Spinal cord (tissue), 10 donors: ENCODE measurements around the gene ELP4. TPM values are rescaled to one million over a fixed set of nuclear protein-coding genes. Genes with fewer than 3 reads are reported as not detected.

Source experiments
- DNase-seq, 6 donors: peaks; one replicate each; pipeline versions ENCODE4 v3.0.0 to v3.0.0-alpha.2; 2013 to 2015; ENCODE audit warnings: low spot score in 6 of 6, low read depth in 4 of 6
- H3K27ac ChIP-seq: one replicate; pipeline ENCODE4 v1.5.1; 2013; ENCODE audit warnings: low read depth, low read length, control low read depth
- H3K27me3 ChIP-seq: one replicate; pipeline ENCODE4 v1.6.1; 2013; ENCODE audit warnings: low read length; ENCODE audit not compliant: control insufficient read depth, insufficient read depth
- H3K36me3 ChIP-seq: one replicate; pipeline ENCODE4 v1.6.1; 2013; ENCODE audit warnings: low read length; ENCODE audit not compliant: control insufficient read depth, insufficient read depth
- H3K4me1 ChIP-seq: one replicate; pipeline ENCODE4 v1.6.1; 2013; ENCODE audit warnings: low read length; ENCODE audit not compliant: control insufficient read depth, insufficient read depth
- H3K4me3 ChIP-seq: one replicate; pipeline ENCODE4 v1.5.1; 2013; ENCODE audit warnings: low read depth, low read length, control low read depth
- H3K9me3 ChIP-seq: one replicate; pipeline ENCODE4 v1.6.1; 2013; ENCODE audit warnings: low read length; ENCODE audit not compliant: control insufficient read depth, insufficient read depth
- WGBS: methylation state at CpG from one replicate; pipeline ENCODE4 v1.1.5; 2013; ENCODE audit warnings: missing lambda C conversion rate; ENCODE audit not compliant: insufficient coverage; 5-methylcytosine and 5-hydroxymethylcytosine counted together
- polyA plus RNA-seq, 2 donors: library from polyadenylated mRNA; unstranded; fragments of 120-200 nt; gene quantifications; one replicate each; pipeline ENCODE4 v1.2.1, GENCODE V29; 2013; ENCODE audit not compliant: insufficient read length in 2 of 2
- total RNA-seq, 2 donors: library from RNA; depleted of rRNA in 1 of 2; stranded (reverse); fragments of 120-200 nt in 1 of 2; fragments of >200 nt in 1 of 2; gene quantifications; one replicate each; pipeline versions ENCODE4 v1.2.3 to v1.2.4, GENCODE V29; 2013 to 2014
- donor health status: healthy.

The ELP4 gene
- total and polyA plus RNA-seq, 4 donors: 24.8 to 57.7 (median 36.2) TPM

DNA sequence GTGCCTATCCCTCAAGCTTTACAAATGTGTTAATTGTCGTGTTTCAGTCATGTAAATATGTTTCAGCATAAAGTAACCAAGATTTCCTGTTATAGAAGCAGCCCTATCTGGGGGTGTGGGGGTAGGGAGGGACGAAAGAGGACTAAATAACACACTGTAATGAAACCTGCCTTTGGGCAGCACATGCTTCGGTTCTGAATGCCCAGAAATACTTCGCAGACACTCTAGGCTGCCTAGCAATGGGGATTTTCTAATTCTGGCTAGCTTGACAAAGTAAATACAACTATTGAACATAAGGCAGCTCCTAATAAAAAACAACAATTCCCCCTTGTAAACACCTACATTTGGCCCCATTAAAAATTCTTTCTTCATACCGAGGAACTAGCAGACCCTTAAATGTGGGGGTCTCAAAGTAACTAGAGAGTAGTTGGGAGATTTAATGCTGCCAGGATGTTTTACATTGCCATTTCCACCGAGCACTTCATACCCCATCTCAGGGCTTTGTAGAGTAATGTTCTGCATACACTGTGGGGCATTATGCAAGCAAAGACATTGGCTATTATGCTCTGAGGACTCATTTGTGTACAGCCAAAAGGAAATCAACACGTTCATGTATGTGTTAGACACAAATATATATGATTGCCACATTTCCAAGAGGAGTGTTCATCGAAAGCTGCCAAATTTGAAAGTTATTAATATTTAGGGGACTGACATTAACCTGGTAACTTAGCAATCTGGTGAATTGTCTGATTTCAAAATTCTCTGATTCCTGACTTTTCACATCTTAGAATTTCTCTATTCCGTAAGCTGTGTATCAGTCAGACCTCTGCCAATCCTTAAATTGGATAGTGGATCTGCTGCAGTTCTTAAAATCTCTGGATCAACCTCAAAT, 259.4 kb downstream of the ELP4 start:
- DNase-seq: peak; percentile 47 to 89 (median 72)
- Histone ChIP-seq H3K27ac (peak overlapping the region; percentile 42), H3K36me3 (no peaks in the 10 kb centered on the region), H3K4me3 (no peak overlapping the region), H3K27me3 (no peaks in the 10 kb centered on the region), H3K4me1 (peaks cover 8% of the 10 kb centered on the region), H3K9me3 (no peaks in the 10 kb centered on the region)
- WGBS: 33% methylated on average over 3 of the region's 9 CpGs

DNA sequence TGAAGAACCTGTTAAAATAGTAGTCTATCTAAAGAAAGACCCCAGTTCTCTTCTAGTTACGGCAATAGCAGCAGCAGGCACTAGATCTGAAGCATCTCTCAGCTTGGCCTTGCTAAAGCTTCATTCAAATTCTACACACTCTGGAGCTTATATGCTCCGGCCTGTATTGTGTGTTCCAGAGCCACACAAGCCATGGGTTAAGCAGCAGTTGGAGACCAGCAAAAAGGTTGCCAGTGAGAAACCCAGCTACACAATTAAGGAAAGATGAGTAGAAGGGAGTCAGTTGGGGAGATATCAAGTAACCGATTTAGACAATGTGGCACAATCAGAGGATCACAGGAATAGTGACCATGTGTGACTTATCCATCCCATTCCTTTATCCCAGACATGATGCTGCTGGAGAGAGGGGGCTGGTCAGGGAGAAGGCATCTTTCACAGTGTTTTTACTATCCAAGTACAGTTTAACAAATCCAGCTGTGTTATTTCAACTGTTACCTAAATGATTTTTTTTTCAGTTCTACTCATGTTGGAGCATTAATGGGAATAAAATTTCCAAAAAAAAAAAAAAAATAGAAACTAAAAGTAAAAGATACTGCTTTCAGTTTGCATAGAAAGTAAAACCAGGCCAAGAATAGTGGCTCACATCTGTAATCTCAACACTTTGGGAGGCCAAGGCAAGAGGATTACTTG, 260.6 kb downstream of the ELP4 start:
- H3K27ac ChIP-seq: no peak overlapping the region
- H3K4me3 ChIP-seq: no peak overlapping the region
- no peaks in the 10 kb centered on the region for H3K36me3 ChIP-seq
- no peaks in the 10 kb centered on the region for H3K9me3 ChIP-seq
- peak in 2 of 6 donors; percentile 32 to 36 for DNase-seq
- peaks cover 8% of the 10 kb centered on the region for H3K4me1 ChIP-seq
- no peaks in the 10 kb centered on the region for H3K27me3 ChIP-seq
- 83% methylated on average over 1 of the region's 3 CpGs for WGBS

DNA sequence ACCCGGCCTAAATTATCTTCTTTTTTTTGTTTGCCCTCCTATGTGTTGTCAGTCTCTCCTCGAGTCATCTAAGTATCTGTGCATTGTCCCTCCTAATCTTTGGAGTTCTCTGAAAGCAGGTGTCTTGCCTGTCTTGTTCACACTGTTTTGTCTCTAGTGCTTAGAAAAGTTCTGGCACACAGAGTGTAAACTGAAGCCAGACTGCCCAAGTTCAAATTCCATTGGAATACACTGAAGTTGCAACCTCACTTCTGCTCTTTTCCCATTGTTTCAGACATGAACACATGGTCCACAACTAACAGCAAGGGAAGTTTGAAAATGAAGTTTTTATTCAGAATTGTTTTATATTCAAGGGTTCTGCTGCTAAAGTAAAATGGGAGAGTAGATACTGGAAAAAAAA, 262.8 kb downstream of the ELP4 start:
- Histone ChIP-seq H3K9me3 (no peaks in the 10 kb centered on the region), H3K4me3 (no peak overlapping the region), H3K4me1 (peaks cover 8% of the 10 kb centered on the region), H3K27me3 (no peaks in the 10 kb centered on the region), H3K27ac (no peak overlapping the region), H3K36me3 (no peaks in the 10 kb centered on the region)
- peak in 1 of 6 donors; percentile 37 for DNase-seq
- 39% methylated on average over 2 of the region's 2 CpGs for WGBS

DNA sequence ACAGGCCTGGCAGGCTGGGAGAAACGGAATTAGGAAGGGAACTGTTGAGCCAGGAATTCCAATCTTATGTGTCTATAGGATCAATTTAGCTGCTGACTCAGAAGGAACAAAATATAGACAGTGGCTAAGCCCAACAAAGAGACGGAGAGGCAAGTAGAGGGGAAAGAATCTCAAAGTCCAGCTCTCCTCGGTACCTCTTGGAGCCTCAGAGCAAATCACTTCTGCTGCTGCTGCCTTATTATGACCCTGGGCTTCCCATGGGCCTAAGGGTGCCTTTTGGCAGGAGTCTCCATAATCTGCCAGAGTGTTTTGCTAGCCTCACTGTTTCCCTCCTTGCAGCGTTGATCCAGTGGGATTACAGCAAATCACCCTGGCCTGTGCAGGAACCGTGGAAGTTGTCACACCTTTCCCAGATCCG, 269.8 kb downstream of the ELP4 start:
- Histone ChIP-seq H3K36me3 (no peaks in the 10 kb centered on the region), H3K27me3 (no peaks in the 10 kb centered on the region), H3K9me3 (no peaks in the 10 kb centered on the region), H3K4me1 (peaks cover 5% of the 10 kb centered on the region), H3K27ac (no peak overlapping the region), H3K4me3 (no peak overlapping the region)
- 72% methylated on average over 4 of the region's 6 CpGs for WGBS
- no peak for DNase-seq

DNA sequence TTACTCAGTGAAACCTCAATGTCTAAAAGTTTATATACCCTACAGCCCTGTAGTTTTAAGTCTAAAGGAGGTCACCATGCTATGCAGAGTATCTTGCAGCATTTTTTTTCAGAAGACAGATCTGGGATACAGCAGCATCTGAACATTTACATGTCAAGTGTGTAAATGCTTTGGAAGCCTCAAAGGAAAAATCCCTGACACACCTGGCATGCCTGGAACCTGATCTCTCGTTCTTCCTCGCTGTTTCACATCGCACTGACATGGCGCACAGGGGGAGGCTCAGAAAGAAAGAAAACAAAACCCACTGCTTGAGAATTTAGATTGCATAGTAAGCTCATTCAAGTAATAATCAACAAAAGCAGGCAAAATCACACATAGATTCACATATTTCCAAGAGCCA, 270.5 kb downstream of the ELP4 start:
- Histone ChIP-seq H3K4me3 (no peak overlapping the region), H3K27me3 (no peaks in the 10 kb centered on the region), H3K27ac (no peak overlapping the region), H3K9me3 (no peaks in the 10 kb centered on the region), H3K36me3 (no peaks in the 10 kb centered on the region), H3K4me1 (peaks cover 5% of the 10 kb centered on the region)
- peak in 1 of 6 donors; percentile 20 for DNase-seq
- WGBS: no CpG with 5 or more reads among the region's 4 CpGs

DNA sequence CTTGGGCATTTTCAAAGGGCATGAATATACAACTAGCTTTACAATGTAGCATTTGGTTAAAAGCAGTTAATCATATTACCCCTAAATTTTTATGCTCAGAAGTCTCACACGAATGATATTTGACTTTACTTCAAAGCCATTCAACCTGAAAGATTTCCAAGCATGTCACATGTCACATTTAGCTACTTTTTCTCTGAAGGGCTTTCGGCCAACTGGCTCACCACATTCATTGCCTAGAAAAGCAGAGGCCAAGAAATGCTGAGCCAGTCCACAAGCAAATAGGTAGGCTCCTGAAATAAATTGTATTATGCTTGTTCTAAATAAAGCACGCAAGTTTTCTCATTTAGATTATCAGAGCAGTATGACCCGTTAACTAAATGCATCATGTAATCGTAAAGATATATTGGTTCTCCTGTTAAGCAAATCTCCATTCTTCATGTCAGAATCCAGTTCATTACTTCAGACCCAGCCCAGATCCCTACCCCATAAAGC, 271.0 kb downstream of the ELP4 start:
- H3K4me3 ChIP-seq: no peak overlapping the region
- no peak overlapping the region for H3K27ac ChIP-seq
- WGBS: 92% methylated on average over 2 of the region's 5 CpGs
- H3K4me1 ChIP-seq: peaks cover 5% of the 10 kb centered on the region
- no peaks in the 10 kb centered on the region for H3K36me3 ChIP-seq
- peak in 2 of 6 donors; percentile 24 to 70 for DNase-seq
- no peaks in the 10 kb centered on the region for H3K9me3 ChIP-seq
- H3K27me3 ChIP-seq: no peaks in the 10 kb centered on the region

DNA sequence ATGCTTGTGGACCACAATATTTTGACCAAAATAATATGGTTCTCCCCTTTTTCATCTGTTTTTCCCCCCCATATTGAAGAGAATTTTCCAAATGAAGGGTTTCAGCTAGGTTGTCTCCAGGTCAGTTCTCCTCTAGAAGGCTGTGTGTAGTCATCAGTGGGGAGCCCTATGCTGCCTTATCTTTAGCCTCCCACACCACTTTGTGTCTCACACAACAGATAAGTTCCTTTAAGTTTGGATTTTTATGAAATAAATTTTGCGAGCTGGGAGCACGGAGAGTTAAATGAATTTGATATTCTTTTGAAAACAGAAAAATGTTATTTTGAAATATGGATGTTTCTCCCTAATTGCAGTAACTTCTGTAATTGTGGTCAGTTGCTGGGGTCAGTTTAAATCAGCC, 272.7 kb downstream of the ELP4 start:
- Histone ChIP-seq H3K4me3 (no peak overlapping the region), H3K4me1 (peaks cover 5% of the 10 kb centered on the region), H3K9me3 (no peaks in the 10 kb centered on the region), H3K27ac (no peak overlapping the region), H3K36me3 (peaks cover 2% of the 10 kb centered on the region), H3K27me3 (no peaks in the 10 kb centered on the region)
- no peak for DNase-seq
- WGBS: 92% methylated on average over 2 of the region's 2 CpGs

DNA sequence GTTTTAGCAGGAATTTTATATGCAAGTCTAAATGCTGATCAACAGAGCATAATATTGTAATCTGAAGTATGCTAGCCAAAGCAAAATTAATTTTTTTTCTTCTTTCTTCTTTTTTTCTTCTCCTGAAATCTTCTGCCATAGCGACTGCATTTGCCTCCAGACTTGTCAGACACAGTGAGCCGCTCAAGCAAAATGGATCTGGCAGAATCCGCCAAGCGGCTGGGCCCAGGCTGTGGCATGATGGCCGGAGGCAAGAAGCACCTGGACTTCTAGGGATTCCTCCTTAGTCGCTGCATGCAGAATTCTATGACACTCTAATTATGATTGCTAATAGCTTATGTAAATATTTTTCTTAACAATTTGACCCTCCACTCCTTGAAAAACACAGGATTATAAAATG, 273.7 kb downstream of the ELP4 start:
- H3K36me3 ChIP-seq: peaks cover 2% of the 10 kb centered on the region
- 86% methylated on average over 2 of the region's 6 CpGs for WGBS
- no peaks in the 10 kb centered on the region for H3K9me3 ChIP-seq
- peaks cover 5% of the 10 kb centered on the region for H3K4me1 ChIP-seq
- H3K4me3 ChIP-seq: no peak overlapping the region
- DNase-seq: peak in 1 of 6 donors; percentile 55
- H3K27me3 ChIP-seq: no peaks in the 10 kb centered on the region
- H3K27ac ChIP-seq: no peak overlapping the region

DNA sequence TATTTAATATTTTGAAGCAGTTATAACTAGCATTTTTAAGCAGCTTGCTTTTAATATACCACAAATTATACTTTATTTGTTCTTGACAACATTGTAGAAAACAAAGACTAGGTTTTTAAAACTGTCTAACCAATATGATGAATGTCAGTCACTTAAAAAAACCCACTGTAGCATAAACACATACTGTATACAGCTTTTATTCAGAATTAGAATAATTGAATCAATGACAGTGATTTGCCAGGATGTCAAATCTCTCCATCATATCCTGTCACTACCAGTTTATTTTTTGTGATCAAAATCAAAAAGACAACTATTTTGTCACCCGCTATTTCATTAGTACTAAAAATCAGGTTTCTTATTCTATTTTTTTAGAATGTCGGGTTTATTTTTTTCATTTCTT, 275.0 kb downstream of the ELP4 start:
- DNase-seq: no peak
- Histone ChIP-seq H3K36me3 (peaks cover 2% of the 10 kb centered on the region), H3K27ac (no peak overlapping the region), H3K4me3 (no peak overlapping the region), H3K27me3 (no peaks in the 10 kb centered on the region), H3K4me1 (peaks cover under 1% of the 10 kb centered on the region), H3K9me3 (no peaks in the 10 kb centered on the region)
- WGBS: no CpG with 5 or more reads among the region's 2 CpGs
